PC-3 (cell line): ENCODE measurements around the gene TNFRSF17. TPM values are rescaled to one million over a fixed set of nuclear protein-coding genes. Genes with fewer than 3 reads are reported as not detected.

ENCODE experiments used
- ATAC-seq: fragments of 200-7000 bp; cut with Tn5 transposase; 2 replicates; pipeline ENCODE4 v1.9.1; 2020; ENCODE audit warnings: mild to moderate bottlenecking, moderate library complexity
- BruUV-seq: library from RNA; stranded (reverse); fragments of 400-500 nt; replicated peaks from 2 replicates; lab custom pipeline; 2021; lab: Mats Ljungman, UMichigan
- CTCF ChIA-PET: fragments of 300-600 bp; sonication (Branson Sonifier 250); formaldehyde crosslinking; loops from one replicate; lab custom pipeline; 2022; ENCODE audit warnings: antibody characterized with exemption; lab: Charles Lee
- POLR2A ChIA-PET: fragments of 300-600 bp; sonication (Branson Sonifier 250); formaldehyde crosslinking; loops from one replicate; lab custom pipeline; 2022; ENCODE audit warnings: antibody characterized with exemption; ENCODE audit not compliant: unreplicated experiment; lab: Charles Lee
- DNase-seq: peaks from one replicate; pipeline ENCODE4 v3.0.0-alpha.2; 2015
- H2AFZ ChIP-seq: fragments of 300-600 bp; sonication (generic); 2 replicates; pipeline ENCODE4 v1.6.0; 2016; ENCODE audit warnings: antibody characterized with exemption, low read length
- H3F3A ChIP-seq: fragments of 300-600 bp; sonication (generic); one replicate; pipeline ENCODE4 v1.6.0; 2017; ENCODE audit warnings: antibody characterized with exemption, low read length, control low read depth, mild to moderate bottlenecking; ENCODE audit not compliant: unreplicated experiment
- H3K27ac ChIP-seq: fragments of 300-600 bp; sonication (generic); 2 replicates; pipeline ENCODE4 v1.5.1; 2016; ENCODE audit warnings: mild to moderate bottlenecking, low read length
- H3K27me3 ChIP-seq: fragments of 300-600 bp; sonication (generic); 2 replicates; pipeline ENCODE4 v1.6.1; 2016; ENCODE audit warnings: low read length, mixed read lengths
- H3K36me3 ChIP-seq: fragments of 300-600 bp; sonication (generic); 2 replicates; pipeline ENCODE4 v1.6.1; 2016; ENCODE audit warnings: low read depth, mixed run types, low read length, mixed read lengths
- H3K4me1 ChIP-seq: fragments of 300-600 bp; sonication (generic); 2 replicates; pipeline ENCODE4 v1.5.1; 2016; ENCODE audit warnings: low read length; ENCODE audit not compliant: insufficient read depth
- H3K4me2 ChIP-seq: fragments of 300-600 bp; sonication (generic); 2 replicates; pipeline ENCODE4 v1.6.0; 2016; ENCODE audit warnings: low read length
- H3K4me3 ChIP-seq: fragments of 300-600 bp; sonication (generic); 2 replicates; pipeline ENCODE4 v1.5.1; 2016; ENCODE audit warnings: mild to moderate bottlenecking, low read length, mixed read lengths
- H3K79me2 ChIP-seq: fragments of 300-600 bp; sonication (generic); 2 replicates; pipeline ENCODE4 v1.6.1; 2017; ENCODE audit warnings: low read length, mixed read lengths
- H3K9ac ChIP-seq: fragments of 300-600 bp; sonication (generic); 2 replicates; pipeline ENCODE4 v1.6.0; 2016; ENCODE audit warnings: mild to moderate bottlenecking, low read length
- H3K9me2 ChIP-seq: fragments of 300-600 bp; sonication (generic); replicated peaks from 2 replicates; pipeline ENCODE4 v1.6.1; 2016; ENCODE audit warnings: mixed run types, low read length, mixed read lengths
- H3K9me3 ChIP-seq: fragments of 300-600 bp; sonication (generic); 2 replicates; pipeline ENCODE4 v1.6.1; 2016; ENCODE audit warnings: low read length, mixed read lengths
- H4K20me1 ChIP-seq: fragments of 300-600 bp; sonication (generic); 2 replicates; pipeline ENCODE4 v1.6.1; 2016; ENCODE audit warnings: low read length, mixed read lengths
- CTCF ChIP-seq: fragments of 300-600 bp; sonication (generic); conservative IDR thresholded peaks from 2 replicates; pipeline ENCODE4 v1.5.1; 2017; ENCODE audit warnings: antibody characterized with exemption, low read depth, mild to moderate bottlenecking, low read length
- EZH2 ChIP-seq: fragments of 300-600 bp; sonication (generic); IDR thresholded peaks from one replicate; pipeline ENCODE4 v1.6.1; 2017; ENCODE audit warnings: antibody characterized with exemption, mild to moderate bottlenecking, low read length; ENCODE audit not compliant: unreplicated experiment
- EZH2phosphoT487 ChIP-seq: fragments of 300-600 bp; sonication (generic); IDR thresholded peaks from 2 replicates; pipeline ENCODE4 v1.6.1; 2018; ENCODE audit warnings: mild to moderate bottlenecking, antibody characterized with exemption, low read length, borderline replicate concordance
- intact Hi-C: fragments of 100-400 bp; cut with micrococcal nuclease; formaldehyde crosslinking; loops from 2 replicates; pipeline ENCODE4 v1.9.0; 2023
- total RNA-seq: library from RNA; depleted of rRNA; stranded (reverse); fragments of >200 nt; gene quantifications from 2 replicates; pipeline ENCODE4 v1.2.3, GENCODE V29; 2014

TNFRSF17 gene
- total RNA-seq, 1 experiment from 2014 or later: not detected

GRCh38 chr16:12010388-12011251 lies 45.6 kb downstream of the TNFRSF17 start:
- H4K20me1 ChIP-seq: no peaks in the 10 kb centered on the region
- H3K27ac ChIP-seq: no peak overlapping the region
- no peak for TF ChIP-seq EZH2phosphoT487
- no peak for TF ChIP-seq EZH2
- no peak for TF ChIP-seq CTCF
- DNase-seq (no peak), ATAC-seq (no peak)
- ChIA-PET POLR2A (no interaction called here), CTCF (interaction anchor here (0.6 kb wide), 1 partner anchor 16 kb away, joined by 3 read pairs; no protein-coding TSS in a partner anchor)
- H3K79me2 ChIP-seq: no peaks in the 10 kb centered on the region
- H3K4me1 ChIP-seq: no peaks in the 10 kb centered on the region
- H3K4me3 ChIP-seq: no peak overlapping the region
- H3K9ac ChIP-seq: no peak overlapping the region
- no peaks in the 10 kb centered on the region for H3K27me3 ChIP-seq
- H3K36me3 ChIP-seq: no peaks in the 10 kb centered on the region
- no peaks in the 10 kb centered on the region for H3K9me2 ChIP-seq
- no peaks in the 10 kb centered on the region for H3K9me3 ChIP-seq
- no peaks in the 10 kb centered on the region for H3F3A ChIP-seq
- intact Hi-C loops: no loop called here
- no peak overlapping the region for H2AFZ ChIP-seq
- no TSS peak for BruUV-seq
- H3K4me2 ChIP-seq: no peak overlapping the region

GRCh38 chr16:12011565-12011964 lies 46.6 kb downstream of the TNFRSF17 start:
- no peaks in the 10 kb centered on the region for H3F3A ChIP-seq
- no TSS peak for BruUV-seq
- H3K9me2 ChIP-seq: no peaks in the 10 kb centered on the region
- H3K9me3 ChIP-seq: no peaks in the 10 kb centered on the region
- H3K4me3 ChIP-seq: no peak overlapping the region
- CTCF ChIA-PET: no interaction called here
- POLR2A ChIA-PET: no interaction called here
- H3K36me3 ChIP-seq: no peaks in the 10 kb centered on the region
- H3K9ac ChIP-seq: no peak overlapping the region
- no peak overlapping the region for H3K27ac ChIP-seq
- H3K4me1 ChIP-seq: no peaks in the 10 kb centered on the region
- DNase-seq (no peak), ATAC-seq (no peak)
- H3K79me2 ChIP-seq: no peaks in the 10 kb centered on the region
- H3K27me3 ChIP-seq: no peaks in the 10 kb centered on the region
- no peak for TF ChIP-seq CTCF
- TF ChIP-seq EZH2phosphoT487: no peak
- no peak for TF ChIP-seq EZH2
- no peak overlapping the region for H3K4me2 ChIP-seq
- H4K20me1 ChIP-seq: no peaks in the 10 kb centered on the region
- H2AFZ ChIP-seq: no peak overlapping the region
- intact Hi-C loops: no loop called here

GRCh38 chr16:12016291-12016947 lies 51.4 kb downstream of the TNFRSF17 start:
- H3K9me3 ChIP-seq: no peaks in the 10 kb centered on the region
- no peaks in the 10 kb centered on the region for H3K36me3 ChIP-seq
- TF ChIP-seq EZH2 (no peak), EZH2phosphoT487 (no peak), CTCF (no peak)
- H3K4me3 ChIP-seq: no peak overlapping the region
- no peaks in the 10 kb centered on the region for H3K79me2 ChIP-seq
- H3K4me2 ChIP-seq: no peak overlapping the region
- no peak overlapping the region for H2AFZ ChIP-seq
- no peaks in the 10 kb centered on the region for H3F3A ChIP-seq
- no peaks in the 10 kb centered on the region for H4K20me1 ChIP-seq
- no peak overlapping the region for H3K9ac ChIP-seq
- DNase-seq (no peak), ATAC-seq (no peak)
- ChIA-PET POLR2A (no interaction called here), CTCF (no interaction called here)
- no peaks in the 10 kb centered on the region for H3K4me1 ChIP-seq
- no peaks in the 10 kb centered on the region for H3K27me3 ChIP-seq
- intact Hi-C loops: no loop called here
- no peak overlapping the region for H3K27ac ChIP-seq
- BruUV-seq: no TSS peak
- H3K9me2 ChIP-seq: no peaks in the 10 kb centered on the region
